ENCODE measurements around the gene EFCAB6.
A peak's percentile ranks its signal among the peaks of the same experiment; 100 is the strongest.

EFCAB6 gene

GRCh38 chr22:43811777-43812148, 342 bp downstream of the EFCAB6 start:
- peak; percentile 17 for DNase-seq

GRCh38 chr22:43802897-43803495, 9.1 kb downstream of the EFCAB6 start:
- no peak for DNase-seq

- DNase-seq, result no peak
These were observed 11.1 kb downstream of the EFCAB6 start for GRCh38 chr22:43800970-43801369.

GRCh38 chr22:43798492-43798891, 13.6 kb downstream of the EFCAB6 start:
- DNase-seq, result no peak

GRCh38 chr22:43796567-43796966, 15.5 kb downstream of the EFCAB6 start:
- DNase-seq, result no peak

- DNase-seq, result no peak
These were observed 16.8 kb downstream of the EFCAB6 start for GRCh38 chr22:43795320-43795719.

- no peak for DNase-seq
These were observed 19.2 kb downstream of the EFCAB6 start for GRCh38 chr22:43792905-43793304.

GRCh38 chr22:43789452-43789851, 22.7 kb downstream of the EFCAB6 start:
- DNase-seq, result no peak

GRCh38 chr22:43783777-43784176, 28.3 kb downstream of the EFCAB6 start:
- DNase-seq, result no peak

GRCh38 chr22:43782448-43782847, 29.7 kb downstream of the EFCAB6 start:
- DNase-seq, result no peak

GRCh38 chr22:43777286-43777685, 34.8 kb downstream of the EFCAB6 start:
- no peak for DNase-seq

- DNase-seq, result no peak
These were observed 35.9 kb downstream of the EFCAB6 start for GRCh38 chr22:43776081-43776670.

GRCh38 chr22:43774318-43774915, 37.7 kb downstream of the EFCAB6 start:
- no peak for DNase-seq

- DNase-seq, result no peak
These were observed 39.3 kb downstream of the EFCAB6 start for GRCh38 chr22:43772831-43773230.

- DNase-seq, result no peak
These were observed 56.7 kb downstream of the EFCAB6 start for GRCh38 chr22:43755452-43755851.

- no peak for DNase-seq
These were observed 57.1 kb downstream of the EFCAB6 start for GRCh38 chr22:43755011-43755410.

- no peak for DNase-seq
These were observed 57.9 kb downstream of the EFCAB6 start for GRCh38 chr22:43754176-43754575.

GRCh38 chr22:43753688-43754087, 58.4 kb downstream of the EFCAB6 start:
- no peak for DNase-seq

- no peak for DNase-seq
These were observed 61.4 kb downstream of the EFCAB6 start for GRCh38 chr22:43750751-43751150.

- DNase-seq, result no peak
These were observed 62.6 kb downstream of the EFCAB6 start for GRCh38 chr22:43749473-43749872.

- DNase-seq, result no peak
These were observed 64.2 kb downstream of the EFCAB6 start for GRCh38 chr22:43747877-43748276.

- DNase-seq, result no peak
These were observed 65.0 kb downstream of the EFCAB6 start for GRCh38 chr22:43747058-43747457.

- DNase-seq, result no peak
These were observed 66.2 kb downstream of the EFCAB6 start for GRCh38 chr22:43745783-43746356.

- no peak for DNase-seq
These were observed 66.7 kb downstream of the EFCAB6 start for GRCh38 chr22:43745411-43745770.

All from NCI-H774 (cell line).